ENCODE results near the gene FBXO4.
"Not testable (repeated sequence)": the region's sequence is repeated elsewhere in the genome, so short reads cannot be mapped to it uniquely, and the experiment has no call there.

Gene FBXO4

GRCh38 chr5:41961736-41962135 lies 36.7 kb downstream of the FBXO4 start:
- Histone ChIP-seq H3K4me1 (ENCODE audit: control insufficient read depth in 1 of 2, insufficient read depth in 2 of 2, low read length in 2 of 2) (no peaks in the 10 kb centered on the region), H3K9me3 (ENCODE audit: control insufficient read depth in 1 of 2, low read length in 2 of 2) (peaks cover 0 to 22% of the 10 kb centered on the region in 2 donors), H3K27me3 (ENCODE audit: low read depth, low read length) (no peaks in the 10 kb centered on the region), H3K27ac (ENCODE audit: low read length) (no peak overlapping the region), H3K36me3 (ENCODE audit: control insufficient read depth in 1 of 2, insufficient read depth in 2 of 2, low read length in 2 of 2) (no peaks in the 10 kb centered on the region), H3K4me3 (ENCODE audit: low read depth in 1 of 2, low read length in 2 of 2) (peak overlapping the region in 1 of 2 donors; percentile 3)

- H3K4me3 ChIP-seq (ENCODE audit: low read depth in 1 of 2, low read length in 2 of 2): no peak overlapping the region
- no peaks in the 10 kb centered on the region for H3K36me3 ChIP-seq (ENCODE audit: control insufficient read depth in 1 of 2, insufficient read depth in 2 of 2, low read length in 2 of 2)
- H3K9me3 ChIP-seq (ENCODE audit: control insufficient read depth in 1 of 2, low read length in 2 of 2): peaks cover 0 to 22% of the 10 kb centered on the region in 2 donors
- no peak overlapping the region for H3K27ac ChIP-seq (ENCODE audit: low read length)
- no peaks in the 10 kb centered on the region for H3K27me3 ChIP-seq (ENCODE audit: low read depth, low read length)
- no peaks in the 10 kb centered on the region for H3K4me1 ChIP-seq (ENCODE audit: control insufficient read depth in 1 of 2, insufficient read depth in 2 of 2, low read length in 2 of 2)
Measured at GRCh38 chr5:41962491-41962890, 37.4 kb downstream of the FBXO4 start.

- Histone ChIP-seq H3K27me3 (ENCODE audit: low read depth, low read length) (no peaks in the 10 kb centered on the region), H3K4me3 (ENCODE audit: low read depth in 1 of 2, low read length in 2 of 2) (no peak overlapping the region), H3K27ac (ENCODE audit: low read length) (no peak overlapping the region), H3K4me1 (ENCODE audit: control insufficient read depth in 1 of 2, insufficient read depth in 2 of 2, low read length in 2 of 2) (no peaks in the 10 kb centered on the region), H3K36me3 (ENCODE audit: control insufficient read depth in 1 of 2, insufficient read depth in 2 of 2, low read length in 2 of 2) (no peaks in the 10 kb centered on the region), H3K9me3 (ENCODE audit: control insufficient read depth in 1 of 2, low read length in 2 of 2) (peaks cover 0 to 8% of the 10 kb centered on the region in 2 donors)
Measured at GRCh38 chr5:41966401-41967105, 41.5 kb downstream of the FBXO4 start.

GRCh38 chr5:41967401-41967800 lies 42.3 kb downstream of the FBXO4 start:
- no peak overlapping the region for H3K4me3 ChIP-seq (ENCODE audit: low read depth in 1 of 2, low read length in 2 of 2)
- H3K4me1 ChIP-seq (ENCODE audit: control insufficient read depth in 1 of 2, insufficient read depth in 2 of 2, low read length in 2 of 2): no peaks in the 10 kb centered on the region
- no peaks in the 10 kb centered on the region for H3K27me3 ChIP-seq (ENCODE audit: low read depth, low read length)
- H3K9me3 ChIP-seq (ENCODE audit: control insufficient read depth in 1 of 2, low read length in 2 of 2): peaks cover 0 to 5% of the 10 kb centered on the region in 2 donors
- H3K27ac ChIP-seq (ENCODE audit: low read length): no peak overlapping the region
- no peaks in the 10 kb centered on the region for H3K36me3 ChIP-seq (ENCODE audit: control insufficient read depth in 1 of 2, insufficient read depth in 2 of 2, low read length in 2 of 2)

GRCh38 chr5:41968153-41968723 lies 43.2 kb downstream of the FBXO4 start:
- Histone ChIP-seq H3K27ac (ENCODE audit: low read length) (no peak overlapping the region), H3K36me3 (ENCODE audit: control insufficient read depth in 1 of 2, insufficient read depth in 2 of 2, low read length in 2 of 2) (no peaks in the 10 kb centered on the region), H3K4me3 (ENCODE audit: low read depth in 1 of 2, low read length in 2 of 2) (no peak overlapping the region), H3K9me3 (ENCODE audit: control insufficient read depth in 1 of 2, low read length in 2 of 2) (peaks cover 0 to 5% of the 10 kb centered on the region in 2 donors), H3K4me1 (ENCODE audit: control insufficient read depth in 1 of 2, insufficient read depth in 2 of 2, low read length in 2 of 2) (no peaks in the 10 kb centered on the region), H3K27me3 (ENCODE audit: low read depth, low read length) (no peaks in the 10 kb centered on the region)

- H3K27me3 ChIP-seq (ENCODE audit: low read depth, low read length): no peaks in the 10 kb centered on the region
- H3K9me3 ChIP-seq (ENCODE audit: control insufficient read depth in 1 of 2, low read length in 2 of 2): no peaks in the 10 kb centered on the region
- no peak overlapping the region for H3K27ac ChIP-seq (ENCODE audit: low read length)
- no peaks in the 10 kb centered on the region for H3K36me3 ChIP-seq (ENCODE audit: control insufficient read depth in 1 of 2, insufficient read depth in 2 of 2, low read length in 2 of 2)
- H3K4me3 ChIP-seq (ENCODE audit: low read depth in 1 of 2, low read length in 2 of 2): no peak overlapping the region
- no peaks in the 10 kb centered on the region for H3K4me1 ChIP-seq (ENCODE audit: control insufficient read depth in 1 of 2, insufficient read depth in 2 of 2, low read length in 2 of 2)
Measured at GRCh38 chr5:41973087-41973486, 48.0 kb downstream of the FBXO4 start.

GRCh38 chr5:41973887-41974286 lies 48.8 kb downstream of the FBXO4 start:
- H3K36me3 ChIP-seq (ENCODE audit: control insufficient read depth in 1 of 2, insufficient read depth in 2 of 2, low read length in 2 of 2): no peaks in the 10 kb centered on the region
- no peaks in the 10 kb centered on the region for H3K27me3 ChIP-seq (ENCODE audit: low read depth, low read length)
- no peaks in the 10 kb centered on the region for H3K9me3 ChIP-seq (ENCODE audit: control insufficient read depth in 1 of 2, low read length in 2 of 2)
- H3K27ac ChIP-seq (ENCODE audit: low read length): no peak overlapping the region
- H3K4me3 ChIP-seq (ENCODE audit: low read depth in 1 of 2, low read length in 2 of 2): no peak overlapping the region
- no peaks in the 10 kb centered on the region for H3K4me1 ChIP-seq (ENCODE audit: control insufficient read depth in 1 of 2, insufficient read depth in 2 of 2, low read length in 2 of 2)

- Histone ChIP-seq H3K9me3 (ENCODE audit: control insufficient read depth in 1 of 2, low read length in 2 of 2) (no peaks in the 10 kb centered on the region), H3K27me3 (ENCODE audit: low read depth, low read length) (no peaks in the 10 kb centered on the region), H3K36me3 (ENCODE audit: control insufficient read depth in 1 of 2, insufficient read depth in 2 of 2, low read length in 2 of 2) (no peaks in the 10 kb centered on the region), H3K4me1 (ENCODE audit: control insufficient read depth in 1 of 2, insufficient read depth in 2 of 2, low read length in 2 of 2) (no peaks in the 10 kb centered on the region), H3K27ac (ENCODE audit: low read length) (no peak overlapping the region), H3K4me3 (ENCODE audit: low read depth in 1 of 2, low read length in 2 of 2) (no peak overlapping the region)
Measured at GRCh38 chr5:41978676-41979075, 53.6 kb downstream of the FBXO4 start.

GRCh38 chr5:41980396-41980795 lies 55.3 kb downstream of the FBXO4 start:
- Histone ChIP-seq H3K27ac (ENCODE audit: low read length) (no peak overlapping the region), H3K27me3 (ENCODE audit: low read depth, low read length) (no peaks in the 10 kb centered on the region), H3K4me3 (ENCODE audit: low read depth in 1 of 2, low read length in 2 of 2) (no peak overlapping the region), H3K9me3 (ENCODE audit: control insufficient read depth in 1 of 2, low read length in 2 of 2) (no peaks in the 10 kb centered on the region), H3K4me1 (ENCODE audit: control insufficient read depth in 1 of 2, insufficient read depth in 2 of 2, low read length in 2 of 2) (no peaks in the 10 kb centered on the region), H3K36me3 (ENCODE audit: control insufficient read depth in 1 of 2, insufficient read depth in 2 of 2, low read length in 2 of 2) (no peaks in the 10 kb centered on the region)

GRCh38 chr5:41980870-41981269 lies 55.8 kb downstream of the FBXO4 start:
- no peaks in the 10 kb centered on the region for H3K36me3 ChIP-seq (ENCODE audit: control insufficient read depth in 1 of 2, insufficient read depth in 2 of 2, low read length in 2 of 2)
- H3K27ac ChIP-seq (ENCODE audit: low read length): no peak overlapping the region
- H3K4me3 ChIP-seq (ENCODE audit: low read depth in 1 of 2, low read length in 2 of 2): no peak overlapping the region
- H3K4me1 ChIP-seq (ENCODE audit: control insufficient read depth in 1 of 2, insufficient read depth in 2 of 2, low read length in 2 of 2): no peaks in the 10 kb centered on the region
- no peaks in the 10 kb centered on the region for H3K27me3 ChIP-seq (ENCODE audit: low read depth, low read length)
- no peaks in the 10 kb centered on the region for H3K9me3 ChIP-seq (ENCODE audit: control insufficient read depth in 1 of 2, low read length in 2 of 2)

- H3K9me3 ChIP-seq (ENCODE audit: control insufficient read depth in 1 of 2, low read length in 2 of 2); H3K4me1 ChIP-seq (ENCODE audit: control insufficient read depth in 1 of 2, insufficient read depth in 2 of 2, low read length in 2 of 2); H3K27me3 ChIP-seq (ENCODE audit: low read depth, low read length); H3K4me3 ChIP-seq (ENCODE audit: low read depth in 1 of 2, low read length in 2 of 2); H3K36me3 ChIP-seq (ENCODE audit: control insufficient read depth in 1 of 2, insufficient read depth in 2 of 2, low read length in 2 of 2); H3K27ac ChIP-seq (ENCODE audit: low read length): not testable (repeated sequence)
Measured at GRCh38 chr5:41982858-41983257, 57.8 kb downstream of the FBXO4 start.

- Histone ChIP-seq H3K27ac (ENCODE audit: low read length) (no peak overlapping the region), H3K27me3 (ENCODE audit: low read depth, low read length) (no peaks in the 10 kb centered on the region), H3K9me3 (ENCODE audit: control insufficient read depth in 1 of 2, low read length in 2 of 2) (no peaks in the 10 kb centered on the region), H3K36me3 (ENCODE audit: control insufficient read depth in 1 of 2, insufficient read depth in 2 of 2, low read length in 2 of 2) (no peaks in the 10 kb centered on the region), H3K4me3 (ENCODE audit: low read depth in 1 of 2, low read length in 2 of 2) (no peak overlapping the region), H3K4me1 (ENCODE audit: control insufficient read depth in 1 of 2, insufficient read depth in 2 of 2, low read length in 2 of 2) (no peaks in the 10 kb centered on the region)
Measured at GRCh38 chr5:41983284-41983683, 58.2 kb downstream of the FBXO4 start.
